Left lung (tissue), 10 donors: ENCODE results near the gene RPLP2. TPM values are rescaled to one million over a fixed set of nuclear protein-coding genes. Genes with fewer than 3 reads are reported as not detected.

Experiments used
- ATAC-seq: fragments of 200-7000 bp; cut with Tn5 transposase; one replicate; pipeline ENCODE4 v1.9.1; 2020; ENCODE audit warnings: moderate library complexity
- DNase-seq, 4 donors: peaks; one replicate each; pipeline ENCODE4 v3.0.0-alpha.2; 2013 to 2020
- H3K27ac ChIP-seq, 2 donors: fragments of 200-600 bp; sonication (generic) in 1 of 2; one replicate each; pipeline versions ENCODE4 v1.5.0 to v1.8.0; 2020 to 2021
- H3K27me3 ChIP-seq, 2 donors: fragments of 200-600 bp; sonication (generic) in 1 of 2; one replicate each; pipeline versions ENCODE4 v1.5.0 to v1.8.0; 2020 to 2021
- H3K36me3 ChIP-seq, 2 donors: fragments of 200-600 bp; sonication (generic) in 1 of 2; one replicate each; pipeline versions ENCODE4 v1.5.0 to v1.8.0; 2020 to 2021
- H3K4me1 ChIP-seq, 2 donors: fragments of 200-600 bp; one replicate each; pipeline ENCODE4 v1.8.0; 2021
- H3K4me3 ChIP-seq, 2 donors: fragments of 200-600 bp; sonication (generic) in 1 of 2; one replicate each; pipeline versions ENCODE4 v1.5.0 to v1.8.0; 2020 to 2021; ENCODE audit warnings: mild to moderate bottlenecking in 1 of 2
- H3K9me3 ChIP-seq, 2 donors: fragments of 200-600 bp; sonication (generic) in 1 of 2; one replicate each; pipeline versions ENCODE4 v1.5.0 to v1.8.0; 2020 to 2021
- CTCF ChIP-seq, 2 donors: fragments of 200-600 bp; sonication (generic) in 1 of 2; IDR thresholded peaks; one replicate each; pipeline versions ENCODE4 v1.5.0 to v1.8.0; 2021; ENCODE audit warnings: antibody characterized with exemption in 2 of 2
- intact Hi-C, 2 donors: fragments of 100-400 bp; cut with DNase I; formaldehyde crosslinking; loops; one replicate each; pipeline versions ENCODE4 v1.11.2 to v1.14.2; 2022
- polyA plus RNA-seq, 6 donors: library from polyadenylated mRNA; unstranded; fragments of 120-200 nt; gene quantifications; one replicate each; pipeline ENCODE4 v1.2.1, GENCODE V29; 2013; ENCODE audit not compliant: insufficient read length in 6 of 6
- total RNA-seq, 2 donors: library from RNA; stranded (reverse); fragmentation: NEBNext Ultra II Directional; extraction: Animal tissue kit (Norgen Biotek cat#: 25700); gene quantifications; one replicate each; pipeline ENCODE4 v1.2.1, GENCODE V29; 2021
- donor health status: DM: no; HTN: yes; CAD: no.
- donor health status: DM: no; HTN: no; CAD: no.

Gene RPLP2
- total and polyA plus RNA-seq, 8 donors: 1,154 to 1,802 (median 1,390) TPM

- no peak for DNase-seq
- peaks cover 44 to 91% of the 10 kb centered on the region in 2 donors for H3K4me1 ChIP-seq
- intact Hi-C loops: no loop called here
These were observed 18.1 kb downstream of the RPLP2 start, which contains the start of gene CRACR2B for GRCh38 chr11:827897-828192. Gene CRACR2B (plus strand): TSS chr11:827919. CDS start chr11:828608, 689 bp downstream.

GRCh38 chr11:828506-829175, 18.9 kb downstream of the RPLP2 start:
- DNase-seq (no peak), ATAC-seq (no peak)
- Histone ChIP-seq H3K4me1 (peaks cover 44 to 89% of the 10 kb centered on the region in 2 donors), H3K4me3 (peak overlapping the region in 1 of 2 donors; percentile 43), H3K27me3 (peaks cover 7 to 45% of the 10 kb centered on the region in 2 donors), H3K36me3 (peaks cover 0 to 18% of the 10 kb centered on the region in 2 donors), H3K27ac (peak overlapping the region; percentile 44 to 80), H3K9me3 (no peaks in the 10 kb centered on the region)
- no peak for TF ChIP-seq CTCF (IDR thresholded peaks at IDR 0.05)
- intact Hi-C loops: no loop called here

More at GRCh38 chr11:827897-828192, 18.1 kb downstream of the RPLP2 start, which contains the start of gene CRACR2B:
- ATAC-seq: no peak
- Histone ChIP-seq H3K36me3 (peaks cover 0 to 25% of the 10 kb centered on the region in 2 donors), H3K27me3 (peaks cover 7 to 45% of the 10 kb centered on the region in 2 donors), H3K4me3 (peak within 1 kb of the TSS; percentile 32 to 53), H3K27ac (peak within 1 kb of the TSS; percentile 58 to 80), H3K9me3 (no peaks in the 10 kb centered on the region)
- no peak for TF ChIP-seq CTCF (IDR thresholded peaks at IDR 0.05)

DNA sequence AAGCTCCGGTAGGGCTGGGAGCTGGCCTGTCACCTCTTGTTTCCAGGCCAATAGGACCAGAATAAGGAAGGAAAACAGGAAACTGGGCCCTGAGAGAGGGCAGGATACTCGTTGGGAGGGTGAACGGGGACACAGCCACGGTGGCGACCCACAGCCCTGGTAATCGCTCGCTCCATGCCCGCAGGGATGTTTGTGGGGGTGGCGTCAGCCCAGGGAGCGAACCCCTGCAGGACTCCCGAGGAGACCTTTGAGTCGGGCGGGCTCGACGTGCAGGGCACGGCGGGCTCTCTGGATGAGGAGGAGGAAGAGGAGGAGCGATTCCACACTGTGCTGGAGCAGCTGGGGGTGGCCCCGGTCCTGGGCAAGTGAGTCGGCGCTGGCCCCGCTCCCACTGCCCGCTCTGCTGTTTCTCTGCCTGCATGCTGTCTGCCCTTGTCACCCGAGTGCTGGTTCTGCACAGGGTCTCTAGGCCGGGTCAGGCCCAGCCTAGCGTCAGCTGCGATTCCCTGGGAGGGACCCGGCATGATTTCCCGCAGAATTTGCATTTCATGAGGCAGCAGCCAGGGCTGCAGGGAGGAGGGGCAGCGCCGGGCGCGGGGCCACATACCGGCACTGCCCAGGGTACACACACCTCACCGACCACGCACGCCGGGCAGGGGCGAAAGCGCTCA, 19.5 kb downstream of the RPLP2 start:
- DNase-seq: peak in 2 of 4 donors; percentile 64 to 87
- Histone ChIP-seq H3K4me3 (peak overlapping the region; percentile 23 to 43), H3K36me3 (peaks cover 0 to 11% of the 10 kb centered on the region in 2 donors), H3K27me3 (peaks cover 7 to 45% of the 10 kb centered on the region in 2 donors), H3K9me3 (no peaks in the 10 kb centered on the region), H3K4me1 (peaks cover 49 to 93% of the 10 kb centered on the region in 2 donors), H3K27ac (peak overlapping the region; percentile 44 to 80)
- peak; percentile 29 for ATAC-seq
- intact Hi-C loops: no loop called here
- no peak for TF ChIP-seq CTCF (IDR thresholded peaks at IDR 0.05)

DNA sequence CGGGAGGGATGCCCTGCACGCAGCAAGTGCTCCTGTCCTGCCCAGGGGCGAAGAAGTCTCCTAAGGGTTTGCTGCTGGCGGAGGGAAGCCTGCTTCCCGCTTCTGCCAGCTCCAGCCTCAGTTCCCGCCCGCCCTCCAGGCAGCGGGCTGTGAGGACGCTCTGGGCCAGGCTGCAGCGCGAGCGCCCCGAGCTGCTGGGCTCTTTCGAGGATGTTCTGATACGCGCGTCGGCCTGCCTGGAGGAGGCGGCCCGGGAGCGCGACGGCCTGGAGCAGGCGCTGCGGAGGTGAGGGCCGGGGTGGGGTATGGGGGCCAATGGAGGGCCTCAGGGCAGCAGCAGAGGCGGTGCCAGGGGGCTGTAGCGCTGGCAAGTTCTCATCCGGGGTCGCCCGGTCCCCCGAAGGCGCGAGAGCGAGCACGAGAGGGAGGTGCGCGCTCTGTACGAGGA, 20.1 kb downstream of the RPLP2 start:
- Histone ChIP-seq H3K36me3 (peaks cover 0 to 6% of the 10 kb centered on the region in 2 donors), H3K27me3 (peaks cover 7 to 45% of the 10 kb centered on the region in 2 donors), H3K4me3 (peak overlapping the region; percentile 23 to 43), H3K9me3 (no peaks in the 10 kb centered on the region), H3K4me1 (peaks cover 54 to 93% of the 10 kb centered on the region in 2 donors), H3K27ac (peak overlapping the region in 1 of 2 donors; percentile 80)
- DNase-seq: peak in 1 of 4 donors; percentile 85
- ATAC-seq: peak; percentile 0
- intact Hi-C loops: no loop called here
- no peak for TF ChIP-seq CTCF (IDR thresholded peaks at IDR 0.05)
